GM12878 (cell line): Measurements from ENCODE around the gene DPY19L1. TPM values are rescaled to one million over a fixed set of nuclear protein-coding genes. Genes with fewer than 3 reads are reported as not detected.

Source experiments
- ATF7 ChIP-seq: fragments of 450-650 bp; IDR thresholded peaks from 2 replicates; pipeline ENCODE4 v1.6.1; 2016; ENCODE audit warnings: low read depth, mild to moderate bottlenecking
- CBX3 ChIP-seq: fragments of 200-600 bp; sonication (generic); IDR thresholded peaks from 2 replicates; pipeline ENCODE4 v1.6.1; 2016; ENCODE audit warnings: low read depth, borderline replicate concordance
- polyA plus RNA-seq, 11 experiments: library from polyadenylated mRNA; depleted of rRNA in 4 of 11; unstranded in 6 of 11; stranded (reverse) in 5 of 11; fragments of >200 nt; fragmentation: Nextera tagmentation in 4 of 11; fragmentation: Illumina TruSeq in 1 of 11; extraction: Ambion mirVana in 4 of 11; extraction: Trizol in 1 of 11; gene quantifications; 1 replicate in 1 of 11; 2 replicates in 10 of 11; pipeline versions ENCODE4 v1.2.1 to v1.2.3, GENCODE V29; 2011 to 2016; ENCODE audit warnings: inconsistent platforms in 2 of 11, missing spikeins in 2 of 11, low read depth in 1 of 11
- total RNA-seq, 4 experiments: library from RNA; depleted of rRNA in 3 of 4; stranded (reverse); fragments of >200 nt in 3 of 4; fragmentation: Illumina TruSeq in 1 of 4; extraction: Trizol in 1 of 4; gene quantifications; 2 replicates each; pipeline versions ENCODE4 v1.2.1 to v1.2.3, GENCODE V29; 2013 to 2021
- TF ChIP-seq, protein P1 (sequence below): fragments of 450-650 bp; formaldehyde crosslinking; IDR thresholded peaks from 2 replicates; pipeline ENCODE4 v1.4.0; 2020; ENCODE audit warnings: mild to moderate bottlenecking, moderate library complexity
- TF ChIP-seq, protein P2 (sequence below): fragments of 450-650 bp; IDR thresholded peaks from 2 replicates; pipeline ENCODE4 v1.6.1; 2014; ENCODE audit warnings: mild to moderate bottlenecking

DPY19L1 gene
- total and polyA plus RNA-seq, 10 of the 15 experiments (the other 5 are each of a cell fraction or from before 2014, with no cell fraction given): 0.47 to 35.4 (median 3.8) TPM

DNA sequence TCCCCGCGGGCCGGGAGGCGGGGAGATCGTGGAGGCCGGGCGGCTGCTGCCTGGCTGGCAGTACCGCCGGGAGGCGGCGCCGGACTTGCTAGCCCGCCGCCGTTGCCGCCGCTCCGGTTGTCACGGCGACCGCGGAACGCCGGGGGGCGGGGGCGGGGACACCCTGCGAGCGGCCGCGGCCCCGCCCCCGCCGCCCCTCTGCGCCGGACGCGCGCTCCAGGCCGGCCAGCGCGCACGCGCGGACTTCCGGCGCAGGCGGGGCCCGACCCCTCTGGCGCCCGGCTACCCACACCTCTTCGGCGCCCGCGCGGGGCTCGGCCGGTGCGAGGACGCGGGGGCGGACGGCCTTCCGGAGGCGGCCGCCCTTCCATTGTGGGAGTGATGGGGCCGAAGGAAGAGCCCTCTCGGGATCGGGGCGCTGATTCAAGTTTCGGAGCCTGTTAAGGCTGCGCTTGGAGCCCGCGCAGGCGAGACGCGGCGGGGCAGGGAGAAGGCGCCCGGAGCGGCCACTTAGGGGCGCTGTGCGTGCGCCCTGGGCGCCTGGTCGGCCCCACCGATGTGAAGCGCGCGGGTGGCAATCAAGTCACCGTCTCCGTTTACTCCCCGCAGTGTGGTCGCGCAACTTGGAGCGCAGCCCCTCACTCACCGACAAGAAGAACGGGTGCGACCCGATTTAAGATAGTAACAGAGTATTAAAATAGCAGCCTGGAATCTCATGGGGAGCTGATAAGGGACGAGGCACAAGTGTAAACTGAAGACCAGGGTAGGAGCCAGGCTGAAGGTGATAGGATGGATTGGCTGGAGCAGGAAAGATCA is 449 bp upstream of the DPY19L1 start (continued):
- TF ChIP-seq, protein P1, sequence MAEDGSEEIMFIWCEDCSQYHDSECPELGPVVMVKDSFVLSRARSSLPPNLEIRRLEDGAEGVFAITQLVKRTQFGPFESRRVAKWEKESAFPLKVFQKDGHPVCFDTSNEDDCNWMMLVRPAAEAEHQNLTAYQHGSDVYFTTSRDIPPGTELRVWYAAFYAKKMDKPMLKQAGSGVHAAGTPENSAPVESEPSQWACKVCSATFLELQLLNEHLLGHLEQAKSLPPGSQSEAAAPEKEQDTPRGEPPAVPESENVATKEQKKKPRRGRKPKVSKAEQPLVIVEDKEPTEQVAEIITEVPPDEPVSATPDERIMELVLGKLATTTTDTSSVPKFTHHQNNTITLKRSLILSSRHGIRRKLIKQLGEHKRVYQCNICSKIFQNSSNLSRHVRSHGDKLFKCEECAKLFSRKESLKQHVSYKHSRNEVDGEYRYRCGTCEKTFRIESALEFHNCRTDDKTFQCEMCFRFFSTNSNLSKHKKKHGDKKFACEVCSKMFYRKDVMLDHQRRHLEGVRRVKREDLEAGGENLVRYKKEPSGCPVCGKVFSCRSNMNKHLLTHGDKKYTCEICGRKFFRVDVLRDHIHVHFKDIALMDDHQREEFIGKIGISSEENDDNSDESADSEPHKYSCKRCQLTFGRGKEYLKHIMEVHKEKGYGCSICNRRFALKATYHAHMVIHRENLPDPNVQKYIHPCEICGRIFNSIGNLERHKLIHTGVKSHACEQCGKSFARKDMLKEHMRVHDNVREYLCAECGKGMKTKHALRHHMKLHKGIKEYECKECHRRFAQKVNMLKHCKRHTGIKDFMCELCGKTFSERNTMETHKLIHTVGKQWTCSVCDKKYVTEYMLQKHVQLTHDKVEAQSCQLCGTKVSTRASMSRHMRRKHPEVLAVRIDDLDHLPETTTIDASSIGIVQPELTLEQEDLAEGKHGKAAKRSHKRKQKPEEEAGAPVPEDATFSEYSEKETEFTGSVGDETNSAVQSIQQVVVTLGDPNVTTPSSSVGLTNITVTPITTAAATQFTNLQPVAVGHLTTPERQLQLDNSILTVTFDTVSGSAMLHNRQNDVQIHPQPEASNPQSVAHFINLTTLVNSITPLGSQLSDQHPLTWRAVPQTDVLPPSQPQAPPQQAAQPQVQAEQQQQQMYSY (CRISPR knock-in tag): no peak
- TF ChIP-seq ATF7 (no peak), CBX3 (no peak)
- TF ChIP-seq, protein P2, sequence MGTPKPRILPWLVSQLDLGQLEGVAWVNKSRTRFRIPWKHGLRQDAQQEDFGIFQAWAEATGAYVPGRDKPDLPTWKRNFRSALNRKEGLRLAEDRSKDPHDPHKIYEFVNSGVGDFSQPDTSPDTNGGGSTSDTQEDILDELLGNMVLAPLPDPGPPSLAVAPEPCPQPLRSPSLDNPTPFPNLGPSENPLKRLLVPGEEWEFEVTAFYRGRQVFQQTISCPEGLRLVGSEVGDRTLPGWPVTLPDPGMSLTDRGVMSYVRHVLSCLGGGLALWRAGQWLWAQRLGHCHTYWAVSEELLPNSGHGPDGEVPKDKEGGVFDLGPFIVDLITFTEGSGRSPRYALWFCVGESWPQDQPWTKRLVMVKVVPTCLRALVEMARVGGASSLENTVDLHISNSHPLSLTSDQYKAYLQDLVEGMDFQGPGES: no peak
